NCI-H510A (cell line): ENCODE measurements around the gene TMEM222.

Experiments used
- DNase-seq: peaks from one replicate; lab custom pipeline; 2025; lab: John Stamatoyannopoulos, UW

TMEM222 gene

GRCh38 chr1:27359822-27360158, 37.8 kb downstream of the TMEM222 start:
- DNase-seq: no peak

GRCh38 chr1:27360159-27361043, 38.4 kb downstream of the TMEM222 start:
- no peak for DNase-seq

- no peak for DNase-seq
Observed at GRCh38 chr1:27361044-27361402, 39.1 kb downstream of the TMEM222 start.

- no peak for DNase-seq
Observed at GRCh38 chr1:27361553-27361952, 39.6 kb downstream of the TMEM222 start.

- no peak for DNase-seq
Observed at GRCh38 chr1:27363766-27364695, 42.1 kb downstream of the TMEM222 start.

- DNase-seq: no peak
Observed at GRCh38 chr1:27364696-27365371, 42.9 kb downstream of the TMEM222 start.

- peak; percentile 74 for DNase-seq
Observed at GRCh38 chr1:27365372-27366112, 43.6 kb downstream of the TMEM222 start.

GRCh38 chr1:27366113-27366410, 44.1 kb downstream of the TMEM222 start:
- peak; percentile 65 for DNase-seq

- peak; percentile 81 for DNase-seq
Observed at GRCh38 chr1:27366411-27367159, 44.6 kb downstream of the TMEM222 start, which contains the start of gene MAP3K6. TSS of gene MAP3K6 (minus strand) at chr1:27366961. CDS start at chr1:27366597, 364 bp downstream.

GRCh38 chr1:27367160-27367650, 45.2 kb downstream of the TMEM222 start:
- no peak for DNase-seq

GRCh38 chr1:27368869-27369582, 47.1 kb downstream of the TMEM222 start:
- no peak for DNase-seq

GRCh38 chr1:27372022-27372807, 50.3 kb downstream of the TMEM222 start:
- no peak for DNase-seq

- DNase-seq: no peak
Observed at GRCh38 chr1:27372808-27373690, 51.1 kb downstream of the TMEM222 start.

GRCh38 chr1:27374362-27375086, 52.6 kb downstream of the TMEM222 start, which contains the start of gene FCN3:
TSS of gene FCN3 (minus strand) at chr1:27374824. CDS start at chr1:27374818, 6 bp downstream.
- no peak for DNase-seq

- DNase-seq: no peak
Observed at GRCh38 chr1:27377760-27378495, 56.0 kb downstream of the TMEM222 start.

GRCh38 chr1:27379564-27380122, 57.7 kb downstream of the TMEM222 start:
- no peak for DNase-seq
